HEK293 (cell line): Measurements from ENCODE around the gene MTARC1.

Source experiments
- CTCF ChIA-PET: fragments of 350-600 bp; formaldehyde crosslinking; extraction: SDS; loops from one replicate; lab custom pipeline; 2021; ENCODE audit warnings: antibody characterized with exemption; lab: Yijun Ruan, JAX
- POLR2A ChIA-PET: fragments of 300-600 bp; formaldehyde crosslinking; extraction: SDS; loops from one replicate; lab custom pipeline; 2020; ENCODE audit warnings: antibody characterized with exemption, inconsistent platforms; lab: Yijun Ruan, JAX
- H3K27ac ChIP-seq: fragments of 200-500 bp; sonication (Bioruptor generic); 2 replicates; pipeline ENCODE4 v1.5.1; 2014; ENCODE audit warnings: low read depth, low read length, control low read depth, inconsistent platforms; ENCODE audit errors: extremely low read depth
- H3K36me3 ChIP-seq, 2 experiments: fragments of 200-500 bp in 1 of 2; sonication (Bioruptor generic) in 1 of 2; 1 replicate in 1 of 2; 2 replicates in 1 of 2; pipeline ENCODE4 v1.5.1; 2014 to 2017; ENCODE audit warnings: inconsistent platforms in 2 of 2, low read length in 2 of 2; ENCODE audit not compliant: control insufficient read depth in 2 of 2, insufficient read depth in 1 of 2
- H3K4me1 ChIP-seq: fragments of 200-500 bp; sonication (Bioruptor generic); 2 replicates; pipeline ENCODE4 v1.5.1; 2014; ENCODE audit warnings: mild to moderate bottlenecking, low read length, inconsistent platforms; ENCODE audit not compliant: control insufficient read depth, insufficient read depth
- H3K4me3 ChIP-seq: 2 replicates; pipeline ENCODE4 v1.5.1; 2011; ENCODE audit warnings: low read depth, mild to moderate bottlenecking, control low read depth, low read length, moderate library complexity
- H3K9me3 ChIP-seq: fragments of 200-500 bp; sonication (Bioruptor generic); 2 replicates; pipeline ENCODE4 v1.5.1; 2014; ENCODE audit warnings: low read depth, low read length, inconsistent platforms; ENCODE audit not compliant: control insufficient read depth, insufficient read depth
- BCL11A ChIP-seq: fragments of 450-650 bp; formaldehyde crosslinking; IDR thresholded peaks from 2 replicates; pipeline ENCODE4 v1.5.1; 2016; ENCODE audit warnings: low read depth, missing biosample characterization, missing genetic modification characterization
- GLIS1 ChIP-seq: fragments of 450-650 bp; formaldehyde crosslinking; IDR thresholded peaks from 2 replicates; pipeline ENCODE4 v1.5.1; 2016; ENCODE audit warnings: missing biosample characterization, missing genetic modification characterization
- IKZF3 ChIP-seq: fragments of 450-650 bp; IDR thresholded peaks from 2 replicates; pipeline ENCODE4 v1.5.0; 2018; ENCODE audit warnings: missing biosample characterization, mild to moderate bottlenecking, missing genetic modification characterization, moderate library complexity
- KLF1 ChIP-seq: fragments of 450-650 bp; formaldehyde crosslinking; IDR thresholded peaks from 2 replicates; pipeline ENCODE4 v1.5.1; 2016; ENCODE audit warnings: missing biosample characterization, missing genetic modification characterization
- MEIS1 ChIP-seq: sonication (generic); formaldehyde crosslinking; IDR thresholded peaks from 2 replicates; pipeline ENCODE4 v1.8.1; 2022; ENCODE audit warnings: missing genetic modification reagents, mild to moderate bottlenecking, borderline replicate concordance
- MZF1 ChIP-seq: fragments of 450-650 bp; formaldehyde crosslinking; IDR thresholded peaks from 2 replicates; pipeline ENCODE4 v1.5.1; 2017; ENCODE audit warnings: missing biosample characterization, missing genetic modification characterization, borderline replicate concordance
- SCRT2 ChIP-seq: fragments of 450-650 bp; formaldehyde crosslinking; IDR thresholded peaks from 2 replicates; pipeline ENCODE4 v1.5.1; 2016; ENCODE audit warnings: missing biosample characterization, missing genetic modification characterization
- SP3 ChIP-seq: fragments of 450-650 bp; formaldehyde crosslinking; IDR thresholded peaks from 2 replicates; pipeline ENCODE4 v1.5.1; 2016; ENCODE audit warnings: missing biosample characterization, missing genetic modification characterization
- ZBTB48 ChIP-seq: fragments of 450-650 bp; formaldehyde crosslinking; IDR thresholded peaks from 2 replicates; pipeline ENCODE4 v1.5.1; 2016; ENCODE audit warnings: missing biosample characterization, missing genetic modification characterization
- ZBTB7A ChIP-seq: fragments of 450-650 bp; formaldehyde crosslinking; IDR thresholded peaks from 2 replicates; pipeline ENCODE4 v1.5.1; 2016; ENCODE audit warnings: low read depth, missing biosample characterization, missing genetic modification characterization
- ZEB2 ChIP-seq: fragments of 450-650 bp; formaldehyde crosslinking; IDR thresholded peaks from 2 replicates; pipeline ENCODE4 v1.5.1; 2016; ENCODE audit warnings: missing biosample characterization, missing genetic modification characterization
- ZNF133 ChIP-seq: fragments of 450-650 bp; formaldehyde crosslinking; IDR thresholded peaks from 2 replicates; pipeline ENCODE4 v1.5.1; 2016; ENCODE audit warnings: missing biosample characterization, missing genetic modification characterization
- ZNF155 ChIP-seq: fragments of 450-650 bp; formaldehyde crosslinking; IDR thresholded peaks from 2 replicates; pipeline ENCODE4 v1.5.1; 2016; ENCODE audit warnings: missing biosample characterization, missing genetic modification characterization
- ZNF16 ChIP-seq: fragments of 450-650 bp; formaldehyde crosslinking; IDR thresholded peaks from 2 replicates; pipeline ENCODE4 v1.5.1; 2016; ENCODE audit warnings: low read depth, missing biosample characterization, missing genetic modification characterization
- ZNF221 ChIP-seq: fragments of 450-650 bp; formaldehyde crosslinking; IDR thresholded peaks from 2 replicates; pipeline ENCODE4 v1.5.1; 2017; ENCODE audit warnings: missing biosample characterization, missing genetic modification characterization, borderline replicate concordance
- ZNF23 ChIP-seq: fragments of 450-650 bp; formaldehyde crosslinking; IDR thresholded peaks from 2 replicates; pipeline ENCODE4 v1.5.1; 2016; ENCODE audit warnings: missing biosample characterization, missing genetic modification characterization, borderline replicate concordance
- ZNF350 ChIP-seq: fragments of 450-650 bp; formaldehyde crosslinking; IDR thresholded peaks from 2 replicates; pipeline ENCODE4 v1.5.0; 2017; ENCODE audit warnings: missing biosample characterization, mild to moderate bottlenecking, missing genetic modification characterization
- ZNF416 ChIP-seq: fragments of 450-650 bp; formaldehyde crosslinking; IDR thresholded peaks from 2 replicates; pipeline ENCODE4 v1.5.1; 2016; ENCODE audit warnings: missing biosample characterization, missing genetic modification characterization
- ZNF423 ChIP-seq: fragments of 450-650 bp; formaldehyde crosslinking; IDR thresholded peaks from 2 replicates; pipeline ENCODE4 v1.5.1; 2016; ENCODE audit warnings: missing biosample characterization, missing genetic modification characterization
- ZNF544 ChIP-seq: fragments of 450-650 bp; formaldehyde crosslinking; IDR thresholded peaks from 2 replicates; pipeline ENCODE4 v1.5.0; 2017; ENCODE audit warnings: missing biosample characterization, missing genetic modification characterization
- ZNF561 ChIP-seq: fragments of 450-650 bp; IDR thresholded peaks from 2 replicates; pipeline ENCODE4 v1.5.1; 2018; ENCODE audit warnings: missing biosample characterization, missing genetic modification characterization, borderline replicate concordance
- ZNF585B ChIP-seq: fragments of 450-650 bp; formaldehyde crosslinking; IDR thresholded peaks from 2 replicates; pipeline ENCODE4 v1.5.1; 2016; ENCODE audit warnings: missing biosample characterization, missing genetic modification characterization
- ZNF624 ChIP-seq: fragments of 450-650 bp; formaldehyde crosslinking; IDR thresholded peaks from 2 replicates; pipeline ENCODE4 v1.5.1; 2017; ENCODE audit warnings: missing biosample characterization, missing genetic modification characterization
- ZNF664 ChIP-seq: fragments of 450-650 bp; formaldehyde crosslinking; IDR thresholded peaks from 2 replicates; pipeline ENCODE4 v1.5.1; 2016; ENCODE audit warnings: missing biosample characterization, missing genetic modification characterization
- ZNF670 ChIP-seq: fragments of 450-650 bp; formaldehyde crosslinking; IDR thresholded peaks from 2 replicates; pipeline ENCODE4 v1.5.1; 2016; ENCODE audit warnings: missing biosample characterization, missing genetic modification characterization, low read depth
- ZNF776 ChIP-seq: fragments of 450-650 bp; formaldehyde crosslinking; IDR thresholded peaks from 2 replicates; pipeline ENCODE4 v1.5.0; 2017; ENCODE audit warnings: missing biosample characterization, missing genetic modification characterization, borderline replicate concordance
- ZSCAN16 ChIP-seq: fragments of 450-650 bp; formaldehyde crosslinking; IDR thresholded peaks from 2 replicates; pipeline ENCODE4 v1.5.1; 2016; ENCODE audit warnings: missing biosample characterization, missing genetic modification characterization
- ZSCAN30 ChIP-seq: fragments of 450-650 bp; IDR thresholded peaks from 2 replicates; pipeline ENCODE4 v1.5.1; 2018; ENCODE audit warnings: missing biosample characterization, mild to moderate bottlenecking, missing genetic modification characterization, moderate library complexity
- TF ChIP-seq, protein P1 (sequence below): fragments of 450-650 bp; formaldehyde crosslinking; IDR thresholded peaks from 2 replicates; pipeline ENCODE4 v1.5.1; 2016; ENCODE audit warnings: missing biosample characterization, missing genetic modification characterization
- TF ChIP-seq, protein P2 (sequence below): fragments of 450-650 bp; formaldehyde crosslinking; IDR thresholded peaks from 2 replicates; pipeline ENCODE4 v1.5.1; 2016; ENCODE audit warnings: missing biosample characterization, missing genetic modification characterization, low read depth
- TF ChIP-seq, protein P3 (sequence below): fragments of 450-650 bp; formaldehyde crosslinking; conservative IDR thresholded peaks from 2 replicates; pipeline ENCODE4 v1.5.1; 2016; ENCODE audit warnings: low read depth, missing biosample characterization, missing genetic modification characterization

MTARC1 gene

DNA sequence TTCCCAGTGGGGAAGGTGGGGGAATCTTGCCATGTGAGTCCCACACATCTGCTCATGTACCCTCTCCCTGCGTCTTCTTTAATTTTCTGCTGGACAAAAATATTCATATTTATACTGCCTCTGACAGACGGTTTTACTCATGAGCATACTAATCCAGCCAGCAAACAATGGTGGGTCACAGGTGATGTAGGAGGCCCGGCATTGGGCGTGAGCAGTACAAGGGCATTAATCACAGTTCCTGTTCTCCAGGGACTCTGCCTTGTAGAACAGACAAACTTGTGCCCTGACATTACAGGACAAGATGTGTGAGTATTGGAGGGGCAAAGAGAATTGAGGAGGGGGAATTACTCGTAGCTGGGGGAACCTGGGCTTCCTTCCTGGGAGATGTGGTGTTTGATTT is 25.0 kb downstream of the MTARC1 start:
- CTCF ChIA-PET = interaction anchor here (0.7 to 3.0 kb wide), 7 partner anchors 33 to 464 kb away, joined by 3 to 20 read pairs (median 5); no protein-coding TSS in a partner anchor
- H3K27ac ChIP-seq = no peak overlapping the region
- POLR2A ChIA-PET = no interaction called here
- no peak for TF ChIP-seq GLIS1 (tag by site-specific recombination)
- no peak for TF ChIP-seq ZNF624 (tag by site-specific recombination)
- no peak for TF ChIP-seq SP3
- TF ChIP-seq ZBTB48 (tag by site-specific recombination) = no peak
- TF ChIP-seq ZNF133 (tag by site-specific recombination) = no peak
- TF ChIP-seq MEIS1 (CRISPR knock-in tag) = no peak
- TF ChIP-seq ZNF561 = no peak
- TF ChIP-seq ZSCAN30 = no peak
- TF ChIP-seq, protein P1, sequence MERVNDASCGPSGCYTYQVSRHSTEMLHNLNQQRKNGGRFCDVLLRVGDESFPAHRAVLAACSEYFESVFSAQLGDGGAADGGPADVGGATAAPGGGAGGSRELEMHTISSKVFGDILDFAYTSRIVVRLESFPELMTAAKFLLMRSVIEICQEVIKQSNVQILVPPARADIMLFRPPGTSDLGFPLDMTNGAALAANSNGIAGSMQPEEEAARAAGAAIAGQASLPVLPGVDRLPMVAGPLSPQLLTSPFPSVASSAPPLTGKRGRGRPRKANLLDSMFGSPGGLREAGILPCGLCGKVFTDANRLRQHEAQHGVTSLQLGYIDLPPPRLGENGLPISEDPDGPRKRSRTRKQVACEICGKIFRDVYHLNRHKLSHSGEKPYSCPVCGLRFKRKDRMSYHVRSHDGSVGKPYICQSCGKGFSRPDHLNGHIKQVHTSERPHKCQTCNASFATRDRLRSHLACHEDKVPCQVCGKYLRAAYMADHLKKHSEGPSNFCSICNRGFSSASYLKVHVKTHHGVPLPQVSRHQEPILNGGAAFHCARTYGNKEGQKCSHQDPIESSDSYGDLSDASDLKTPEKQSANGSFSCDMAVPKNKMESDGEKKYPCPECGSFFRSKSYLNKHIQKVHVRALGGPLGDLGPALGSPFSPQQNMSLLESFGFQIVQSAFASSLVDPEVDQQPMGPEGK = no peak
- TF ChIP-seq IKZF3 (tag by site-specific recombination) = no peak
- TF ChIP-seq SCRT2 (tag by site-specific recombination) = no peak
- TF ChIP-seq ZNF423 (tag by site-specific recombination) = no peak
- no peak for TF ChIP-seq ZBTB7A (tag by site-specific recombination)
- no peak for TF ChIP-seq KLF1 (tag by site-specific recombination)
- no peak for TF ChIP-seq ZNF155 (tag by site-specific recombination)
- no peak for TF ChIP-seq ZNF670 (tag by site-specific recombination)
- TF ChIP-seq ZNF585B (tag by site-specific recombination) = no peak
- TF ChIP-seq, protein P2, sequence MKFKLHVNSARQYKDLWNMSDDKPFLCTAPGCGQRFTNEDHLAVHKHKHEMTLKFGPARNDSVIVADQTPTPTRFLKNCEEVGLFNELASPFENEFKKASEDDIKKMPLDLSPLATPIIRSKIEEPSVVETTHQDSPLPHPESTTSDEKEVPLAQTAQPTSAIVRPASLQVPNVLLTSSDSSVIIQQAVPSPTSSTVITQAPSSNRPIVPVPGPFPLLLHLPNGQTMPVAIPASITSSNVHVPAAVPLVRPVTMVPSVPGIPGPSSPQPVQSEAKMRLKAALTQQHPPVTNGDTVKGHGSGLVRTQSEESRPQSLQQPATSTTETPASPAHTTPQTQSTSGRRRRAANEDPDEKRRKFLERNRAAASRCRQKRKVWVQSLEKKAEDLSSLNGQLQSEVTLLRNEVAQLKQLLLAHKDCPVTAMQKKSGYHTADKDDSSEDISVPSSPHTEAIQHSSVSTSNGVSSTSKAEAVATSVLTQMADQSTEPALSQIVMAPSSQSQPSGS (tag by site-specific recombination) = no peak
- TF ChIP-seq, all 188 proteins: peak for 0
- Histone ChIP-seq H3K4me1 (no peaks in the 10 kb centered on the region), H3K4me3 (no peak overlapping the region), H3K36me3 (peaks cover 0 to 49% of the 10 kb centered on the region in 2 experiments; a peak in 1 of 3 replicates), H3K9me3 (no peaks in the 10 kb centered on the region)

DNA sequence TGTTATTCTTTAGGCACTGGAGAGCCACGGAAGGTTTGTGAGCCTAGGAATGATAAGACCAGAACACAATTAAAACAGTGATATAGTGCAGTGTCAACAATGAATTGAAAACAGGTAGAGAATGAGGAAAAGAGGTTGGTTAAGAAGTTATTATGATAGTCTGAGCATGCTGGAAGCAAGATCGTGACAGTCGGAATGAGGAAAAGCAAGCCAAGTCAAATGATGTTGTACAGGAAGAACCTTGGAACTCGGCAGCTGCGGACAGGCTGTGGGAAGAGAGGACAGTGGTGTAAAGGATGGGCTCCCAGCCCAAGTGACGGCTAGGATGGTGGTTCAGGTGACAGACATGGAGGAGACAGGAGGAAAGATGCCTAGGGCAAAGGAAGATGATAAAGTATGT is 25.6 kb downstream of the MTARC1 start:
- Histone ChIP-seq H3K9me3 (no peaks in the 10 kb centered on the region), H3K4me1 (no peaks in the 10 kb centered on the region), H3K27ac (no peak overlapping the region), H3K4me3 (no peak overlapping the region), H3K36me3 (peaks cover 0 to 48% of the 10 kb centered on the region in 2 experiments; a peak in 1 of 3 replicates)
- ChIA-PET CTCF (interaction anchor here (0.6 to 2.2 kb wide), 6 partner anchors 17 to 1924 kb away, joined by 3 to 5 read pairs (median 3); no protein-coding TSS in a partner anchor), POLR2A (no interaction called here)
- TF ChIP-seq ZNF664 (tag by site-specific recombination) = no peak
- no peak for TF ChIP-seq ZNF221 (tag by site-specific recombination)
- TF ChIP-seq, protein P3, sequence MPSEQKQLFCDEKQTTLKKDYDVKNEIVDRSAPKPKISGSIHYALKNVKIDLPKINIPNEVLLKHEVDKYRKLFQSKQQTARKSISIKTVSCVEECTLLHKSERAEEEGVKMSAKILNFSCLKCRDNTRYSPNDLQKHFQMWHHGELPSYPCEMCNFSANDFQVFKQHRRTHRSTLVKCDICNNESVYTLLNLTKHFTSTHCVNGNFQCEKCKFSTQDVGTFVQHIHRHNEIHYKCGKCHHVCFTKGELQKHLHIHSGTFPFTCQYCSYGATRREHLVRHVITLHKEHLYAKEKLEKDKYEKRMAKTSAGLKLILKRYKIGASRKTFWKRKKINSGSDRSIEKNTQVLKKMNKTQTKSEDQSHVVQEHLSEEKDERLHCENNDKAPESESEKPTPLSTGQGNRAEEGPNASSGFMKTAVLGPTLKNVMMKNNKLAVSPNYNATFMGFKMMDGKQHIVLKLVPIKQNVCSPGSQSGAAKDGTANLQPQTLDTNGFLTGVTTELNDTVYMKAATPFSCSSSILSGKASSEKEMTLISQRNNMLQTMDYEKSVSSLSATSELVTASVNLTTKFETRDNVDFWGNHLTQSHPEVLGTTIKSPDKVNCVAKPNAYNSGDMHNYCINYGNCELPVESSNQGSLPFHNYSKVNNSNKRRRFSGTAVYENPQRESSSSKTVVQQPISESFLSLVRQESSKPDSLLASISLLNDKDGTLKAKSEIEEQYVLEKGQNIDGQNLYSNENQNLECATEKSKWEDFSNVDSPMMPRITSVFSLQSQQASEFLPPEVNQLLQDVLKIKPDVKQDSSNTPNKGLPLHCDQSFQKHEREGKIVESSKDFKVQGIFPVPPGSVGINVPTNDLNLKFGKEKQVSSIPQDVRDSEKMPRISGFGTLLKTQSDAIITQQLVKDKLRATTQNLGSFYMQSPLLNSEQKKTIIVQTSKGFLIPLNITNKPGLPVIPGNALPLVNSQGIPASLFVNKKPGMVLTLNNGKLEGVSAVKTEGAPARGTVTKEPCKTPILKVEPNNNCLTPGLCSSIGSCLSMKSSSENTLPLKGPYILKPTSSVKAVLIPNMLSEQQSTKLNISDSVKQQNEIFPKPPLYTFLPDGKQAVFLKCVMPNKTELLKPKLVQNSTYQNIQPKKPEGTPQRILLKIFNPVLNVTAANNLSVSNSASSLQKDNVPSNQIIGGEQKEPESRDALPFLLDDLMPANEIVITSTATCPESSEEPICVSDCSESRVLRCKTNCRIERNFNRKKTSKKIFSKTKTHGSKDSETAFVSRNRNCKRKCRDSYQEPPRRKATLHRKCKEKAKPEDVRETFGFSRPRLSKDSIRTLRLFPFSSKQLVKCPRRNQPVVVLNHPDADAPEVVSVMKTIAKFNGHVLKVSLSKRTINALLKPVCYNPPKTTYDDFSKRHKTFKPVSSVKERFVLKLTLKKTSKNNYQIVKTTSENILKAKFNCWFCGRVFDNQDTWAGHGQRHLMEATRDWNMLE (tag by site-specific recombination) = no peak
- no peak for TF ChIP-seq ZEB2 (tag by site-specific recombination)
- TF ChIP-seq BCL11A (tag by site-specific recombination) = no peak
- TF ChIP-seq ZSCAN16 = no peak
- no peak for TF ChIP-seq ZNF416 (tag by site-specific recombination)
- no peak for TF ChIP-seq ZNF544 (tag by site-specific recombination)
- no peak for TF ChIP-seq ZNF16 (tag by site-specific recombination)
- TF ChIP-seq ZNF776 (tag by site-specific recombination) = no peak
- TF ChIP-seq ZNF423 (tag by site-specific recombination) = no peak
- no peak for TF ChIP-seq MZF1
- TF ChIP-seq ZNF23 = no peak
- no peak for TF ChIP-seq ZNF350 (tag by site-specific recombination)
